Muscle layer of colon (tissue), 2 donors: Measurements from ENCODE around the gene POMC.

Experiments
- H3K27ac ChIP-seq: one replicate; pipeline ENCODE4 v1.7.0; 2013; ENCODE audit warnings: low read depth, mild to moderate bottlenecking, low read length, moderate library complexity
- H3K27me3 ChIP-seq, 2 donors: one replicate each; pipeline ENCODE4 v1.7.0; 2013; ENCODE audit warnings: low read length in 2 of 2, mild to moderate bottlenecking in 2 of 2; ENCODE audit not compliant: insufficient read depth in 2 of 2, control insufficient read depth in 1 of 2
- H3K36me3 ChIP-seq: one replicate; pipeline ENCODE4 v1.7.0; 2013; ENCODE audit warnings: mild to moderate bottlenecking, low read length; ENCODE audit not compliant: insufficient read depth
- H3K4me1 ChIP-seq: one replicate; pipeline ENCODE4 v1.7.0; 2013; ENCODE audit warnings: mild to moderate bottlenecking, low read length; ENCODE audit not compliant: insufficient read depth
- H3K4me3 ChIP-seq, 2 donors: one replicate each; pipeline ENCODE4 v1.7.0; 2013; ENCODE audit warnings: low read length in 2 of 2, low read depth in 1 of 2, mild to moderate bottlenecking in 1 of 2, moderate library complexity in 1 of 2
- H3K9ac ChIP-seq: one replicate; pipeline ENCODE4 v1.7.0; 2013; ENCODE audit warnings: low read length
- H3K9me3 ChIP-seq: one replicate; pipeline ENCODE4 v1.7.0; 2013; ENCODE audit warnings: mild to moderate bottlenecking, low read length
- donor health status: abdominal sarcoma.
- donor health status: Adenocarcinoma of cecum.

Gene POMC

GRCh38 chr2:25112113-25112512 is 56.3 kb downstream of the POMC start:
- no peaks in the 10 kb centered on the region for H3K9me3 ChIP-seq

More at GRCh38 chr2:25112113-25112512, 56.3 kb downstream of the POMC start:
- H3K4me1 ChIP-seq = peaks cover 4% of the 10 kb centered on the region
- H3K27ac ChIP-seq = no peak overlapping the region
- no peaks in the 10 kb centered on the region for H3K36me3 ChIP-seq
- no peak overlapping the region for H3K4me3 ChIP-seq
- H3K27me3 ChIP-seq = no peaks in the 10 kb centered on the region
- no peak overlapping the region for H3K9ac ChIP-seq
